Spinal cord (tissue), 10 donors: ENCODE measurements around the gene NPIPB13. TPM values are rescaled to one million over a fixed set of nuclear protein-coding genes. Genes with fewer than 3 reads are reported as not detected.
"Not testable (repeated sequence)": the region's sequence is repeated elsewhere in the genome, so short reads cannot be mapped to it uniquely, and the experiment has no call there.

ENCODE experiments used
- DNase-seq, 6 donors: peaks; one replicate each; pipeline versions ENCODE4 v3.0.0 to v3.0.0-alpha.2; 2013 to 2015; ENCODE audit warnings: low spot score in 6 of 6, low read depth in 4 of 6
- H3K27ac ChIP-seq: one replicate; pipeline ENCODE4 v1.5.1; 2013; ENCODE audit warnings: low read depth, low read length, control low read depth
- H3K27me3 ChIP-seq: one replicate; pipeline ENCODE4 v1.6.1; 2013; ENCODE audit warnings: low read length; ENCODE audit not compliant: control insufficient read depth, insufficient read depth
- H3K36me3 ChIP-seq: one replicate; pipeline ENCODE4 v1.6.1; 2013; ENCODE audit warnings: low read length; ENCODE audit not compliant: control insufficient read depth, insufficient read depth
- H3K4me1 ChIP-seq: one replicate; pipeline ENCODE4 v1.6.1; 2013; ENCODE audit warnings: low read length; ENCODE audit not compliant: control insufficient read depth, insufficient read depth
- H3K4me3 ChIP-seq: one replicate; pipeline ENCODE4 v1.5.1; 2013; ENCODE audit warnings: low read depth, low read length, control low read depth
- H3K9me3 ChIP-seq: one replicate; pipeline ENCODE4 v1.6.1; 2013; ENCODE audit warnings: low read length; ENCODE audit not compliant: control insufficient read depth, insufficient read depth
- WGBS: methylation state at CpG from one replicate; pipeline ENCODE4 v1.1.5; 2013; ENCODE audit warnings: missing lambda C conversion rate; ENCODE audit not compliant: insufficient coverage; 5-methylcytosine and 5-hydroxymethylcytosine counted together
- long read RNA-seq, 4 donors: transcript quantifications; one replicate each; lab custom pipeline, GENCODE V29; 2026
- polyA plus RNA-seq, 2 donors: library from polyadenylated mRNA; unstranded; fragments of 120-200 nt; gene quantifications; one replicate each; pipeline ENCODE4 v1.2.1, GENCODE V29; 2013; ENCODE audit not compliant: insufficient read length in 2 of 2
- total RNA-seq, 2 donors: library from RNA; depleted of rRNA in 1 of 2; stranded (reverse); fragments of 120-200 nt in 1 of 2; fragments of >200 nt in 1 of 2; gene quantifications; one replicate each; pipeline versions ENCODE4 v1.2.3 to v1.2.4, GENCODE V29; 2013 to 2014
- donor health status: healthy.

Gene NPIPB13
- total RNA-seq (1 to 10 TPM; 3.0 to 4.3 TPM), polyA plus RNA-seq (10 to 100 TPM in 1 of 2 donors, 1 to 10 TPM in 1; 5.6 to 32.5 TPM)
- long read RNA-seq, donor 1, partial matches to known transcripts: 6 of 7 reads
- long read RNA-seq, donor 1, other reads (novel, unspliced or antisense): 0 of 7 reads
- long read RNA-seq, donor 2: 0 reads
- long read RNA-seq, donor 3: 0 reads
- long read RNA-seq, donor 4: 0 reads

- no CpG with 5 or more reads among the region's 4 CpGs for WGBS
Observed at GRCh38 chr16:30248379-30248778, at the start of gene NPIPB13. Gene NPIPB13 (minus strand): TSS chr16:30248479. CDS start chr16:30245573, 2,906 bp downstream.

GRCh38 chr16:30282357-30282756 is 34.1 kb upstream of the NPIPB13 start:
- not testable (repeated sequence) for DNase-seq, H3K9me3 ChIP-seq, H3K27me3 ChIP-seq, H3K4me1 ChIP-seq, H3K4me3 ChIP-seq, H3K27ac ChIP-seq, H3K36me3 ChIP-seq
- no CpG with 5 or more reads among the region's 10 CpGs for WGBS

More at GRCh38 chr16:30248379-30248778, at the start of gene NPIPB13:
- DNase-seq, H3K4me1 ChIP-seq, H3K36me3 ChIP-seq, H3K4me3 ChIP-seq, H3K27ac ChIP-seq, H3K27me3 ChIP-seq, H3K9me3 ChIP-seq: not testable (repeated sequence)

- not testable (repeated sequence) for H3K4me3 ChIP-seq, H3K27ac ChIP-seq, H3K36me3 ChIP-seq, H3K9me3 ChIP-seq, H3K4me1 ChIP-seq, DNase-seq, H3K27me3 ChIP-seq
- WGBS: no CpG with 5 or more reads among the region's 3 CpGs
Observed at GRCh38 chr16:30278523-30278922, 30.2 kb upstream of the NPIPB13 start.

GRCh38 chr16:30217082-30217481 is 31.2 kb downstream of the NPIPB13 start:
- H3K4me3 ChIP-seq, H3K4me1 ChIP-seq, DNase-seq, H3K27me3 ChIP-seq, H3K27ac ChIP-seq, H3K36me3 ChIP-seq, H3K9me3 ChIP-seq: not testable (repeated sequence)
- WGBS: no CpG with 5 or more reads among the region's 5 CpGs

- H3K27me3 ChIP-seq, H3K9me3 ChIP-seq, H3K4me1 ChIP-seq, H3K36me3 ChIP-seq, H3K27ac ChIP-seq, H3K4me3 ChIP-seq, DNase-seq: not testable (repeated sequence)
- WGBS: no CpG with 5 or more reads among the region's 4 CpGs
Observed at GRCh38 chr16:30211414-30211813, 36.9 kb downstream of the NPIPB13 start.

GRCh38 chr16:30209032-30209431 is 39.2 kb downstream of the NPIPB13 start:
- WGBS: no CpG with 5 or more reads among the region's 6 CpGs
- not testable (repeated sequence) for H3K36me3 ChIP-seq, H3K4me3 ChIP-seq, H3K27ac ChIP-seq, H3K9me3 ChIP-seq, DNase-seq, H3K27me3 ChIP-seq, H3K4me1 ChIP-seq

- H3K27me3 ChIP-seq, DNase-seq, H3K4me3 ChIP-seq, H3K9me3 ChIP-seq, H3K36me3 ChIP-seq, H3K27ac ChIP-seq, H3K4me1 ChIP-seq: not testable (repeated sequence)
- WGBS: no CpG with 5 or more reads among the region's 9 CpGs
Observed at GRCh38 chr16:30207063-30207704, 41.1 kb downstream of the NPIPB13 start.

- not testable (repeated sequence) for H3K9me3 ChIP-seq
- H3K4me3 ChIP-seq: peak overlapping the region; percentile 29
- no CpG with 5 or more reads among the region's 33 CpGs for WGBS
Observed at GRCh38 chr16:30206252-30206651, 42.0 kb downstream of the NPIPB13 start.

GRCh38 chr16:30205541-30206236 is 42.6 kb downstream of the NPIPB13 start:
- peak overlapping the region; percentile 29 for H3K4me3 ChIP-seq
- not testable (repeated sequence) for H3K9me3 ChIP-seq, H3K4me1 ChIP-seq, H3K27ac ChIP-seq, H3K36me3 ChIP-seq, DNase-seq, H3K27me3 ChIP-seq
- 0% methylated on average over 6 of the region's 52 CpGs for WGBS

More at GRCh38 chr16:30206252-30206651, 42.0 kb downstream of the NPIPB13 start:
- not testable (repeated sequence) for DNase-seq, H3K36me3 ChIP-seq, H3K27ac ChIP-seq, H3K27me3 ChIP-seq, H3K4me1 ChIP-seq
